GM19240 (cell line): ENCODE measurements around the gene AP4S1.
"Not testable (repeated sequence)": the region's sequence is repeated elsewhere in the genome, so short reads cannot be mapped to it uniquely, and the experiment has no call there.

Experiments
- DNase-seq: peaks from one replicate; pipeline ENCODE4 v3.0.0; 2011; ENCODE audit warnings: low spot score; ENCODE audit not compliant: insufficient read length

The AP4S1 gene

DNA sequence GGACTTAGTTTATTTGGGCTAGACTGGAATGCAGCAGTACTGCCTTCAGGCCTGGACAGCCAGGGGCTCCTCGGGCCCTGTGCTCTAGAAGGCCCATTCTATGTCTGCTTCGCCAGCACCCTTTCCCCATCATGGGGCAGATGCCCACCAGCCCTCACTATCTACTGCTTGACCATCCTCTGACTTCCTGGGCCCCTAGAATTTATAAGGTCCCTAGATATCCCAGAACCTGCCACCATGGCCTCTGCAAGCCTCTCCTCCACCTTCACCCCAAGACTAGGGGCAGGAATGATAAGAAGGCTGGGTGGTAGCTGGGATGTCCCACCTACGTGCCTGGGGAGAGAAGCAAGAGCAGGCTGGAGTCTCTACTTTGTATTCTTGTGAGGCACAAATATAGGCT is 59.6 kb downstream of the AP4S1 start:
- no peak for DNase-seq

DNA sequence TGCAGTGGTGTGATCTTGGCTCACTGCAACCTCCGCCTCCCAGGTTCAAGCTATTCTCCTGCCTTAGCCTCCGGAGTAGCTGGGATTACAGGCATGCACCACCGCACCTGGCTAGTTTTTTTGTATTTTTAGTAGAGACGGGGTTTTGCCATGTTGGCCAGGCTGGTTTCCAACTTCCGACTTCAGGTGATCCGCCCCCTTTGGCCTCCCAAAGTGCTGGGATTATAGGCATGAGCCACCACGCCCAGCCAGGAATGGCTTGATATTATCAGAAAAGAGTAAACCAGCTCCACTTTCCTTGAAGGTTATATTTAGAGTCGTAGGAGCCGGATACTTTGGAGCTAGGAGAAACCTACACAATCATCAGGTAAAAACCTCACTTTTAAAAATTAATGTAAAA is 61.0 kb downstream of the AP4S1 start:
- not testable (repeated sequence) for DNase-seq

DNA sequence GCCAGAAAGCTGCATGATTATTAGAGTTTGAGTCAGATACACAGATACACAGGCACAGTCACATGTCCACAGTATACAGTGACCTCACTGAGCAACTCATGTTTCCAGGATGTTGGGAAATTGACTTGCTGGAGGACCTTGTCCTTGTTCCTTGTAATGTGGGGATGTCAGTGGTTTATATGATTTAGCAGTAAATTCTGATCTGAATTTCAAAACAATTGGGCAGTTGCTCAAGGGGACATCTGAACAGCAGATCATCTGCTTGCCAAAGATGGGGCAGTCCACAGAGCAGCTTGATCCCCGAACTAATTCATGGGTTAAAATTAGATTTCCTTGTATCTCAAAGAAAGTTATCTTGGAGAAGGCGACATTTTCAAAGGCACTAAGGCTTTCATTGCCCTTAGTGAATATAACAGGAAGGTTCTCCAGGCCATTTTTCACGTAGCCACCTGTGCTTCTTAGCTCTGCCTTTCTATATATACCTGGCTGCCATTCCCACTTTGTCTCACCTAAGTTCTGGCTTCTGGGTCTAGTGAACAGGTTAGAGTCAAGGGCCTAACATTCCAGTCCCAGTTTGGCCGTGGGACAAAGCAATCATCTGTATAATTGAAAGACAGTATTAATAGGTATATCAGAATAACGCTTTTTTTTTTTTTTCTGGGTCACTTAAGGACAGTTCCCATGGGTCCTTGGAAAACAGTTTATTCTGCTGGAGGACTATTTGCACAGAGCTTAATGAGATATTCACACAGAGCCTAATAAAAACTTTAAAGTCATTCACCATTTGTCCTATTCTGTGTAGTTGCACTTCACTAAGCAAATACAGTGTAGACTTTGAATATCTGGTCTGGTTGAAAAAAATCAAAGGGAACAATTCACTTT is 65.7 kb downstream of the AP4S1 start:
- no peak for DNase-seq

DNA sequence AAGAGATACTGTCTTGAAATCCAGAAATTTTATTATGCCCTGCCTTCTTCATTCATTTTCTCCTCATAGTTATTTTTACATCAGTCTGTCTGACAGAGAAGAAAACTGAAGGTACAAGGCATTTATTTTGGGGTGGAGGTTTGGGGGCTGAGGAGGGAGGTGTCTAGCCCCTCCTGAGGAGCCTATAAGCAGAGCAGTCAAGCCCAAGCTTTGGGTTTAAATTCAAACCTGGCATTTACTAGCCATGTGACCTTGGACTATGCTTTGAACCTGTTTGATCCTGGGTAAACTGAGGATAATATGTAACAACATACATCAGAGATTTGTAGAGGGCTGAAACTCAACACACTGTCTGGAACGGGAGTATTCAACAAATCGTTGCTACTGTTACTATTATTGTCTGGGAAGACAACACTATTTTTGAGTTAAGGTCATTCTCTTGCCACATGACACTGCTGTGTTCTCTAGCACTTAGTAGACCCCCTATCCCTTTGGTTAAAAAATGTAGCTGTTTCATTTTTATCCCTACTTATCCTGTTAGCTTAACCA is 66.8 kb downstream of the AP4S1 start:
- no peak for DNase-seq

DNA sequence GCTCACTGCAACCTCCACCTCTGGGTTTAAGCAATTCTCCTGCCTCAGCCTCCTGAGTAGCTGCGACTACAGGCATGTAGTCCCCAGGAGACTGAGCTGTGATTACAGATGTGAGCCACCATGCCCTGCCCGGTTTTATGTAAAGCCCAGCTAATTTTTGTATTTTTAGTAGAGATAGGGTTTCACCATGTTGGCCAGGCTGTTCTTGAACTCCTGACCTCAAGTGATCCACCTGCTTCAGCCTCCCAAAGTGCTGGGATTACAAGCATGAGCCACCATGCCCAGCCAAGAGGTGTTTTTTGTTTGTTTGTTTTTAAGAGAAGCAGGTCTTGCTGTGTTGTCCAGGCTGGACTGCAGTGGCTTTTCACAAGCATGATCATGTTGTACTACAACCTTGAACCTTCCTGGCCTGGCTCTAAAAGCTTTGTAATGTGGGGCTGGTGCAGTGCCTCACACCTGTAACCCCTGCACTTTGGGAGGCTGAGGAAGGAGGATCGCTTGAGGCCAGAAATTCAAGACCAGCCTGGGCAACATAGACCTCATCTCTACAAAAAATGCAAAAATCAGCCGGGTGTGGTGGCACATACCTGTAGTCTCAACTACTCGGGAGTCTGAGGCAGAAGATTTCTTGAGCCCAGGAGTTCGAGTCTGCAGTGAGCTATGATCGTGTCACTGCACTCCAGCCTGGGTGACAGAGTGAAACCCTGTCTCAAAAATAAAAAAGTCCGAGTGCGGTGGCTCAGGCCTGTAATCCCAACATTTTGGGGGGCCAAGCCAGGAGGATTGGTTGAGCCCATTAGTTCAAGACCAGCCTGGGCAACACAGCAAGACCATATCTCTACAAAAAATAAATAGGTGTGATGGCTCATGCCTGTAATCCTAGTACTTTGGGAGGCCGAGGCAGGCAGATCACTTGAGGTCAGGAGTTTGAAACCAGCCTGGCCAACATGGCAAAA is 68.7 kb downstream of the AP4S1 start:
- not testable (repeated sequence) for DNase-seq

DNA sequence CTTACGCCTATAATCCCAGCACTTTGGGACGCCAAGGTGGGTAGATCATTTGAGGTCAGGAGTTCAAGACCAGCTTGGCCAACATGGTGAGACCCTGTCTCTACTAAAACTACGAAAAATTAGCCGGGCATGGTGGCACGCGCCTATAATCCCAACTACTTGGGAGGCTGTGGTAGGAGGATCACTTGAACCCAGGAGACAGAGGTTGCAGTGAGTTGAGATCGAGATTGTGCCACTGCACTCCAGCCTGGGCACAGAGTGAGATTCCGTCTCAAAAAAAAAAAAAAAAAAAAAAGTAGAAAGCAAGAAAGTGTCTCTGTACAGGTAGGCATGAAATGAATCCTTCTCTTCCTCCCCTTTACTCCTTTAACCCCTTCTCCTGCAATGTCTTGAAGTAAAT is 70.4 kb downstream of the AP4S1 start:
- DNase-seq, result not testable (repeated sequence)

DNA sequence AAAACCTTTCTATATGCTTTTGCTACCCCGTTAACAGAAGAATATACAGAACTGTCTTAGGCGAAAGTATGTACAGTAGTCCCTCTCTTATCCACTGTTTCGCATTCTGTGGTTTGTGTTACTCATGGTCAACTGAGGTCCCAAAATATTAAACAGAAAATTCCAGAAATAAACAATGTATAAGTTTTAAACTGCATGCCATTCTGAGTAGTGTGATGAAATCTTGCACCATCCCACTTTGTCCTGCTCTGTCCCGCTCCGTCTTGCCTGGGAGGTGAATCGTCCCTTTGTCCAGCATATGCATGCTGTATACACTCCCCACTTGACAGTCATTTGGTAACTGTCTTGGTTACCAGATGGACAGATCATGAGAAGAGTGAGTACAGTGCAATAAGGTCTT is 70.8 kb downstream of the AP4S1 start:
- no peak for DNase-seq

DNA sequence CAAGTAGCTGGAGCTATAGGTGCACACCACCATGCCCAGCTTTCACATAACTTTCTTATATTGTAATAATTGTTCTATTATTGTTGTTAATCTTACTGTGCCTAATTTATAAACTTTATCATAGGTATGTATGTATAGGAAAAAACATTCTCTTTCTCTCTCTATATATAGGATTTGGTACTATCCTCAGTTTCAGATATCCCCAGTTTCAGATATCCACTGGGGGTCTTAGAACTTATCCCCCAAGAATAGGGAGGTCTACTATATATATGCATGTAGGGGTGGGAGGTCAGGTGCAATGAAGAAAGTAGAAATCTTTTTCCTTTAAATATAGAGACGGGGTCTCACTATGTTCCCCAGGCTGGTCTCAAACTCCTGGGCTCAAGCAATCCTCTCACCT is 71.6 kb downstream of the AP4S1 start:
- DNase-seq, result no peak

DNA sequence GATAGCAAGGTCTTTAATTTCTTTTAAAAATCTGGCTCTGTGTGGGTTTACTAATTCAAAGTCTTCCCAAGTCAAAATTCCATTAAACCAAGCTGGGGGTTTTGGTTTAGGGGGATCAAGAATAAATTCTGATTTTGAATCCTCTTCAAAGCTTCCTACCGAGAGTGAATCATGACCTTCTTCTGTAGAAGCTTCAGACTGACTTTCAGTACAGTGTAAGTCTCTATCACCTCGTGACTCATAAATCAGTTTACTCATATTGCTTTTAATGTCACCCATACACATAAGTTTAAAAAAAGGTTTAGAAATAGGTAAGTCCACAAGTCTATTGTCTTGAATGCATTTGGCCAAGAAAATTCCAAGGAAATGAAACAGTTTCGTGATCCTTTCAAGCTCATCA is 81.3 kb downstream of the AP4S1 start:
- DNase-seq, result no peak

DNA sequence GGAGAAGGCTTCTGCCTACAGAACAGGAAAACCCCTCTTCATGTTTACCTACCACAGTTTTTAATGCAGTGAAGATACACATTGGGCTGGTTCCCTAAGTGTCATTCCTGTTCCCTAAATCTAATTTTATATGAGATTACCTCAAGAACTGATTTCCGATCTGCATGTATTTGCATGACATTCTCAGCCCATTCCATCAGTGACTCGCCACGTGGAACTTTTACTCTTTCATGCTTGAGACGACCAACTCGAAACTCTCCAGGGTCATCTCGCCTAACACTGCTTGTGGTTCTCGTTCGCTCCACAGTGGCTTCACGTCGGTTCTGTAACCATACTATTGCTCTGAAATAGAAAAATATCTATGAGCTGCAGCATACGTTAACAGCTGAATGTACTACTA is 83.8 kb downstream of the AP4S1 start:
- DNase-seq, result no peak

DNA sequence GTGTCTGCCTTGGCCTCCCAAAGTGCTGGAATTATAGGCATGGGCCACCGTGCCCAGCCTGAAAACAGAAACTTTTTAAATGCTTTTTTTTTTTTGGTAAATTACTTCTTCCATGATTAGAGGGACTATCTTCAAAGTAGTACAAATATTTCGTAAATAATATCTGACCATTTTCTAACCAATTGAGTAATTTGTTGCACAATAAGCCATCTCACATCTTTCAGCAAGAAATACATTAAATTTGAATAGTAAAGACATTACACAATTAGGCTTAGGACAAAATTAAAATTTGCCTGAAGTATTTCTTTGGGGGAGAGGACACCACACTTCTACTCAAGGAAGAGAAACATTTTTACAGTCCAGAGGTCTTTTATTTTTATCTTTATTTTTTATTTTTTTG is 85.4 kb downstream of the AP4S1 start:
- DNase-seq, result no peak

DNA sequence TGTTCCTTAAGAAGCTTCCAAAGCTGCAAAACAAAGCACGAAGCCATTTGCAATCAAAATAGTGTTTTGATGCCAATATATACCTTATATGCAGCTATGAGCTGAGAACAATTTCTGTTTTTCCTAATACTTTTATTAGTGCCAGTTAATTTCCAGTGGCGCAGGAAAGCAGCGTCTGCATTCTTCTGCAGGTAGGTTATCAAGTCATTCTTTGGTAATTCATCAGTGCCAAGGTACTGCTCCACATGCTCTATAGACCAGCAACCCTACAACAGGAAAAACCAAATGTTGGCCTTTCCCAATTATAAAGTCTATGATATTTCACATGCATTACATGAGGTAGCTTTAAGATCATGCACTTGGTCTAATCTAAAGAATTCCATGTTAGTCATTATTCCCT is 88.3 kb downstream of the AP4S1 start:
- no peak for DNase-seq

DNA sequence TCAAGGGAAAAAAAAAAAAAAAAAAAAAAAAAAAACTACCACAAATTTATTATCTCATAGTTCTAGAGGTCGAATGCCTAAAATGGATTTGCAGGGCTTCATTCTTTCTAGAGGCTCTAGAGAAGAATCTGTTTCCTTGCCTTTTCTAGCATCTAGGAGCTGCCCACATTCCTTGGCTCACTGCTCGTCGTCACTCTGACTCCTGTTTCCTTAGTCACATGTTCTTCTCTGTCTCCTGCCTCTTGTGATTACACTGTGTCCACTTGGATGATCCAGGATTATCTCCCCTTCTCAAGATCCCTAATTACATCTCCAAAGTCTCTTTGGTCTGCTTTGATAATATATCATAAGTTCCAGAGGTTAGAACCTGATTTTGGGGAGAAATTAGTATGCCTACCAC is 93.4 kb downstream of the AP4S1 start:
- no peak for DNase-seq

DNA sequence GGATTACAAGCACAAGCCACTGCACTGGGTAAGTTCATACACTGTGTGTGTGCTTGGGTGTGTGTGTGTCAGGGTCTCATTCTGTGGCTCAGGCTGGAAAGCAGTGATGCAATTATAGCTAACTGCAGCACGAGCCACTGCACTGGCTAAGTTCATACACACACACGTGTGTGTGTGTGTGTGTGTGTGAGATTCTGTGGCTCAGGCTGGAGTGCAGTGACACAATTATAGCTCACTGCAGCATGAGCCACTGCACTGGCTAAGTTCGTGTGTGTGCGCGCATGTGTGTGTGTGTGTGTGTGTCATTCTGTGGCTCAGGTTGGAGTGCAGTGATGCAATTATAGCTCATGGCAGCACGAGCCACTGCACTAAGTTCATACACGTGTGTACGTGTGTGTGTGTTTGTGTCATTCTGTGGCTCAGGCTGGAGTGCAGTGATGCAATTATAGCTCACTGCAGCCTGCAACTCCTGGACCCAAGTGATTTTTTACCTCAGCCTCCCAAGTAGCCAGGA is 96.7 kb downstream of the AP4S1 start:
- DNase-seq, result no peak

DNA sequence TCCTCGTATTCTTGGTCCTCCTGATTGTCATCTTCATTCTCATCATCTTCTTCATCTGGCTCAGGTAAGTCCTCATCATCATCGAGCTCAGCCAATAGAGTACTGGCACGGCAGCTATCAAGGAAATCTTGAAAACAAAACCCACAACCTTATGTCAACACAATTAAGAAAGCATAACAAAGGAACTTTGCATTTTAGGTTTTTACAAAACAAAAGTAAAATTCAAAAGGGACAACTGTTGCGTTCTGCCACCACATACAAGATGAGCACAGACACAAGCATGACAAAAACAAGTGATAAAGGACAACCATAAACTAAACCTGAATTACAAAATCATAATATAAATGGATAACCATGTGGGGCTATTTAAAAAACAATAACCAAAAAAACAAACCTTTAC is 97.5 kb downstream of the AP4S1 start:
- no peak for DNase-seq

DNA sequence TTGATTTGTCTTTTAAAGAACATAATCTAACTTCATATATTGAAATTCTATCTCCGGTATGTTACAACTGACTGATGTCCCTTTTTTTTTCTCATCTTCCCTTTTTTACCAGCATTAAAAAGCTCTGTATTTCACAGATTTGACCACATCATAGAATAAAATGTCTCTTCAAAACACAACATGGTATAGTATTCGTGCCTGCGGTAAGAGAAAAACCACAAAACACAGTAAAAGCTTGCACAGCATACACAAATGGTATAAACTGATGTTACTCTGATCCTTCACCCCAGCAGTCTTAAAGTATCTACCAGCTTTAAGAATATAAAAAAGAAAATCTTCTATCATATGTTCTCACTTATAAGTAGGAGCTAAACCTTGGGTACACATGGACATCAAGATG is 98.7 kb downstream of the AP4S1 start:
- no peak for DNase-seq

DNA sequence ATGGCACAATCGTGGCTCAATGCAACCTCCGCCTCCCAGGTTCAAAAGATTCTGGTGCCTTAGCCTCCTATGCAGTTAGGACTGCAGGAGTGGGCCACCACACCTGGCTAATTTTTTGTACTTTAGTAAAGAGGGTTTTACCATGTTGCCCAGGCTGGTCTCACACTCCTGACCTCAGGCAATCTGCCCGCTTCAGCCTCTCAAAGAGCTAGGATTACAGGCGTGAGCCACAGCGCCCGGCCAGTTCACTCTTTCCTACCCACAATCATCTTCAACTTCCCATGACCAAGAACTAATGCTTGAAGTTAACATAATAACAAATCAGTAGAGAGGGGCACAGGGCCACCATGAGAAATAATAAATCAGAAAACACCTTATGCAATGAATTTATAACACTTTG is 99.8 kb downstream of the AP4S1 start:
- no peak for DNase-seq

DNA sequence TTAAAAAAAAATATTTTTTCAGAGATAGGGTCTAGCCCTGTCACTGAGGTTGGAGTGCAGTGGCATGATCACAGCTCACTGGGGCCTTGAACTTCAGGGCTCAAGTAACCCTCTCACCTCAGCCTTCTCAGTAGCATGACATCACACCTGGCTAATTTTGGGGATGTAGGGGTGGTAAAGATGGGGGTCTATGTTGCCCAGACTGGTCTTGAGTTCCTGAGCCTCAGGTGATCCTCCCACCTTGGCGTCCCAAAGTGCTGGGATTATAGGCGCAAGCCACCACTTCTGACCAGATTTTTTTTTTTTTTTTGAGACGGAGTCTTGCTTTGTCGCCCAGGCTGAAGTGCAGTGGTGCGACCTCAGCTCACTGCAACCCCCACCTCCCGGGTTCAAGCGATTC is 101.2 kb downstream of the AP4S1 start:
- DNase-seq, result no peak

DNA sequence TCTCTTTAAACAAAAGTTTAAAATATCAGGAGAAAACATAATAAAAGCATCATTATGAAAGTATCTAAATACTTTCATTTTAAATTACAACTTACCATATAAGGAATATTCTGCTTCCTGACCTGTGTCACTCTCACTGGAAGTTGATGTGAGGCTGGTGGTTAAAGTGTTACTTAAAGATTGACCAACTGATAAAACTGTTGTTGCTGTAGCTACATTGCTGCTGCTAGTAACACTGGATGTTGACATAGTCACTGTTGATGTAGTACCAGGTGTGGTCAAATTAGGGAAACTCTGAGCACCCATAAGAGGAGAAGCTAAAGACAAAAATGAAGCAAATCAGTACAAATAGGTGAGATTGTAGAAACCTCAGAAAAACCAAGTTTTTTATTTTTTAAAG is 102.2 kb downstream of the AP4S1 start:
- no peak for DNase-seq

DNA sequence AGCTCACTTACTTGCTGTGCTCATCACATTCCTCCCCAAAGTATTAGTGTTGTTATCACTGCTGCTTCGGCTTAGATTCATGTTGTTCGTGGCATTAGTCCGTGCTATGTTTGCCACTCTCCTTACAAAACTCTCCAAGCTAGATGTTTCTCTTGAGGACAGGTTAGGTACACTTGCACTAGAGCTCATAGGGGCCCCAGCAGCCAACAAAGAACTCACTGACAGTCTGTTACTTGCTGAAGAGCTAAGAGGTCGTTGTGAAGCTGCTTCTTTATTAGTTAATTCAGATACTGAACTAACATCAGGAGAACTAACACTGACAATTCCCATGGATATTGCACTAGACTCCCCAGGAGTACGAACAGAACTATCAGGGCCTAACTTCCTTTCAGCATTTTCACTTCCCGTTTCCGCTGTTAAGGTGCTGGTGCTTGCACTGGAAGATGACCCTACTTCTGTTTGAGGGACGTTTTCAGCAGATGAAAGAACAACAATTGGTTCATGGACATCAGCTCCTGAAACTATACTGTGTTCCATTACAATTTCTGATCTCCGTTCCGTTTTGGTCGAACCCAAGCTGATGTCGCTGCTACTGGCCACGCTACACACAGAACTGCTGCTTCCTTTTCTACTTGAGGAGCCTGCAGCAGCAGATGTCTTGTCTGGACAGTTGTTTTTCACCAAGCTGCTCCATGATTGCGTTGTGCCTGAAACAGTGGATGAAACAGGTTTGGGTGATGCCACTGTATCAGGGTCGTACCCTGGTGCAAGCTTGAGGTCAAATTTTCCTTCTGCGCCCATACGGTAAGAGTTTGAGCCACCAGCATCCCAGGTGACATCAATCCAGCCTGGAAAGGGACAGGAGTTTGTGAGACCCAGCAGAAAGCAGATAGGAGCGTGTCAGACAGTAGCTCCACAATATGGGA is 103.4 kb downstream of the AP4S1 start:
- no peak for DNase-seq

DNA sequence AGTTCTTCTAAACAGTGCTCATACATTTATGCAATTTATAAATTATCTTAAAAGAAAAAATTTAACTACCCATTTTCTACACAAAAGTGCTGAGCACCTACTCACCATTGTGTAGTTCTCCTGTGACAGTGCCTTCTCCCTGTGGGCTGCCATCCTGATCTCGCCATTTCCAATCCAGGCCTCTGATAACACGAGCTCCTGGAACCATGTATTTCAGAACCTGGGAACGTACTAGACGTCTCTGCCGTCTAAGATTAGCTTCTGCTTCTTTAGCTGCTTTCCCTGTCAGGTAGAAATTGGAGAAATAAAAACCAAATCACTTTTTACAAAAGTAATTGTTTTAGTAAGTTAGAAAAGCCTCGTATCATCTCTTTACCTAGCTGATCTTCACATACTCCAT is 107.7 kb downstream of the AP4S1 start:
- no peak for DNase-seq
